MCF 10A (cell line): ENCODE results near the gene SELPLG. TPM values are rescaled to one million over a fixed set of nuclear protein-coding genes. Genes with fewer than 3 reads are reported as not detected.

ENCODE experiments used
- BruUV-seq: library from RNA; stranded (reverse); fragments of 400-500 nt; replicated peaks from 2 replicates; lab custom pipeline; 2021; lab: Mats Ljungman, UMichigan
- CTCF ChIA-PET: fragments of 300-600 bp; sonication (Branson Sonifier 250); formaldehyde crosslinking; extraction: SDS; loops from one replicate; lab custom pipeline; 2021; ENCODE audit warnings: antibody characterized with exemption, inconsistent platforms; lab: Yijun Ruan, JAX
- POLR2A ChIA-PET: fragments of 300-600, 350-650 bp; sonication (Branson Sonifier 250); formaldehyde crosslinking; extraction: SDS; loops from one replicate; lab custom pipeline; 2020; ENCODE audit warnings: antibody characterized with exemption, inconsistent platforms; lab: Yijun Ruan, JAX
- DNase-seq: peaks from one replicate; pipeline ENCODE4 v3.0.0-alpha.2; 2018; ENCODE audit not compliant: unreplicated experiment
- H3K27ac Mint-ChIP-seq: one replicate; pipeline ENCODE4 v1.8.0; 2022; ENCODE audit warnings: mild to moderate bottlenecking, low read depth, mixed read lengths; ENCODE audit not compliant: unreplicated experiment
- H3K27me3 Mint-ChIP-seq: one replicate; pipeline ENCODE4 v1.8.0; 2022; ENCODE audit warnings: mixed read lengths; ENCODE audit not compliant: insufficient read depth, unreplicated experiment
- H3K36me3 Mint-ChIP-seq: one replicate; pipeline ENCODE4 v1.8.0; 2022; ENCODE audit warnings: mild to moderate bottlenecking, moderate library complexity, mixed read lengths; ENCODE audit not compliant: insufficient read depth, unreplicated experiment
- H3K4me1 Mint-ChIP-seq: one replicate; pipeline ENCODE4 v1.8.0; 2022; ENCODE audit warnings: mixed read lengths; ENCODE audit not compliant: insufficient read depth, unreplicated experiment
- H3K4me3 Mint-ChIP-seq: one replicate; pipeline ENCODE4 v1.8.0; 2022; ENCODE audit warnings: mild to moderate bottlenecking, moderate library complexity, mixed read lengths; ENCODE audit not compliant: unreplicated experiment
- H3K9me3 Mint-ChIP-seq: one replicate; pipeline ENCODE4 v1.8.0; 2022; ENCODE audit warnings: mixed read lengths; ENCODE audit not compliant: unreplicated experiment
- intact Hi-C: fragments of 100-400 bp; cut with micrococcal nuclease; formaldehyde crosslinking; loops from 2 replicates; pipeline ENCODE4 v1.14.1; 2022
- total RNA-seq: library from RNA; stranded (reverse); gene quantifications from 2 replicates; pipeline ENCODE4 v1.2.3, GENCODE V29; 2022
- TF ChIP-seq, protein P1 (sequence below): fragments of 200-600 bp; IDR thresholded peaks from one replicate; pipeline ENCODE4 v1.8.0; 2022; ENCODE audit warnings: antibody characterized with exemption, mild to moderate bottlenecking; ENCODE audit not compliant: unreplicated experiment

The SELPLG gene
- total RNA-seq, 1 experiment from 2014 or later = 0.86 TPM

DNA sequence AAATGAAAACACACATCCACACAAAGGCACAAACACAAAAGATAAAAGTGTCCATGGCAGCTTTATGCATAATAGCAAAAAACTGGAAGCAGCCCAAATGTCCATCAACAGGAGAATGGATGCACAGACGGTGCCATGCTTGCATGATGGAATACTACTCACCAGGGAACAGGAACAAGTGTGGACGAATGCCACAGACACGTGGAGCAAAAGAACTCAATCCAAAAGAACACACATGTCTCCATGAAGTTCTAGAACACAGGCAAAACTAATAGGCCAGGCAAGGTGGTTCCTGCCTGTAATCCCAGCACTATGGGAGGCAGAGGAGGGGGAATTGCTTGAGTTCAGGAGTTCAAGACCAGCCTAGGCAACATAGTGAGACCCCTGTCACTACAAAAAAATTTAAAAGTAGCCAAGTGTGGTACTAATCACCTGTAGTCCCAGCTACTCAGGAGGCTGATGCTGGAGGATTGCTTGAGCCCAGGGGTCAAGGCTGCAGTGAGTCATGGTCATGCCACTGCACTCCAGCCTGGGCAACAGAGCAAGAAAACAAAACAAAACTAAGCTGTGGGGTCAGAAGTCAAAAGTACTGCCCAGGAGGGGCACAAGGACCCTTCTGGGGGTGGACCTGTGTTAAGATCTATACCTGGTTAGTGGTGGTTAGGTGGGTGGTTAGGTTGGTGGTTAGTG lies 28.5 kb downstream of the SELPLG start:
- Mint-ChIP-seq H3K27ac (no peak overlapping the region), H3K27me3 (no peaks in the 10 kb centered on the region), H3K9me3 (no peaks in the 10 kb centered on the region), H3K36me3 (no peaks in the 10 kb centered on the region), H3K4me3 (no peak overlapping the region), H3K4me1 (no peaks in the 10 kb centered on the region)
- DNase-seq = no peak
- no TSS peak for BruUV-seq
- POLR2A ChIA-PET = no interaction called here
- intact Hi-C loops = no loop called here
- TF ChIP-seq, protein P1, sequence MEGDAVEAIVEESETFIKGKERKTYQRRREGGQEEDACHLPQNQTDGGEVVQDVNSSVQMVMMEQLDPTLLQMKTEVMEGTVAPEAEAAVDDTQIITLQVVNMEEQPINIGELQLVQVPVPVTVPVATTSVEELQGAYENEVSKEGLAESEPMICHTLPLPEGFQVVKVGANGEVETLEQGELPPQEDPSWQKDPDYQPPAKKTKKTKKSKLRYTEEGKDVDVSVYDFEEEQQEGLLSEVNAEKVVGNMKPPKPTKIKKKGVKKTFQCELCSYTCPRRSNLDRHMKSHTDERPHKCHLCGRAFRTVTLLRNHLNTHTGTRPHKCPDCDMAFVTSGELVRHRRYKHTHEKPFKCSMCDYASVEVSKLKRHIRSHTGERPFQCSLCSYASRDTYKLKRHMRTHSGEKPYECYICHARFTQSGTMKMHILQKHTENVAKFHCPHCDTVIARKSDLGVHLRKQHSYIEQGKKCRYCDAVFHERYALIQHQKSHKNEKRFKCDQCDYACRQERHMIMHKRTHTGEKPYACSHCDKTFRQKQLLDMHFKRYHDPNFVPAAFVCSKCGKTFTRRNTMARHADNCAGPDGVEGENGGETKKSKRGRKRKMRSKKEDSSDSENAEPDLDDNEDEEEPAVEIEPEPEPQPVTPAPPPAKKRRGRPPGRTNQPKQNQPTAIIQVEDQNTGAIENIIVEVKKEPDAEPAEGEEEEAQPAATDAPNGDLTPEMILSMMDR = no peak
- CTCF ChIA-PET = interaction anchor here (0.6 to 1.6 kb wide), 2 partner anchors 13 to 86 kb away, joined by 3 to 7 read pairs; no protein-coding TSS in a partner anchor

DNA sequence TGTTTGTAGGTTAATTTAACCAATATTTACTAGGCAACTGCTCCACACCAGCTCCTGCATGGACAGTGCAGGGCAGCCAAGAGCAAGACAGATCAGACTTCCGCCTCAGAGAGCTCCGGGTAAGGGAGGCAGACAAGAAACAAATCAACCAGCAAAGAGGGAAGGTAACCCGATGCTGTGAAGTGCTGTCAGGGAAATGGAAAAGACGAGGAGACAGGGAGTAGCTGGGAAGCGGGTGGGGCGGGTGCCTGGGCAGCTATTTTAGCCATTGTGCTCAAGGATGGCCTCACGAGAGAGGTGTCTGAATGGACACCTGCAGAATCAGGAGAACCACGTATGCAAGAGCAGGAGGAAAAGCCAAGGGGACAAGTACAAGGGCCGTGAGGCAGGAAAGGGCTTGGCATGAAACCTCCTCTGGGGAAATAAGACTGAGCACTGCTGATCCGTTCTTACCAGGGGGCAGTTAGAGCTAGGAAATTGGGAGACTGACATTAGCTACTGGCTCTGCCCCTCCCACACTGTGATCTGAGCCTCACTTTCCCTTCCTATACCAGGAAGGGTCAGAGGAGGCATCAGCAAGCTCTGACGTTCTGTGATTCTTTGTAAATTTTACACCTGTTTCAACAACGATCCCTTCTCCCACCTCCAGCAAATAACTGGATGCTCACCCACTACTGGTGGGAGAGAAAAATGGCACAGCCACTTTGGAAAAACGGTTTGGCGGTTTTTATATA lies 29.3 kb downstream of the SELPLG start:
- Mint-ChIP-seq H3K4me1 (no peaks in the 10 kb centered on the region), H3K4me3 (no peak overlapping the region), H3K27ac (no peak overlapping the region), H3K9me3 (no peaks in the 10 kb centered on the region), H3K27me3 (no peaks in the 10 kb centered on the region), H3K36me3 (no peaks in the 10 kb centered on the region)
- BruUV-seq = no TSS peak
- TF ChIP-seq, protein P1 = no peak
- intact Hi-C loops = no loop called here
- DNase-seq = no peak
- CTCF ChIA-PET = interaction anchor here (1.1 to 1.6 kb wide), 2 partner anchors 14 to 92 kb away, joined by 4 to 7 read pairs; no protein-coding TSS in a partner anchor
- POLR2A ChIA-PET = no interaction called here

DNA sequence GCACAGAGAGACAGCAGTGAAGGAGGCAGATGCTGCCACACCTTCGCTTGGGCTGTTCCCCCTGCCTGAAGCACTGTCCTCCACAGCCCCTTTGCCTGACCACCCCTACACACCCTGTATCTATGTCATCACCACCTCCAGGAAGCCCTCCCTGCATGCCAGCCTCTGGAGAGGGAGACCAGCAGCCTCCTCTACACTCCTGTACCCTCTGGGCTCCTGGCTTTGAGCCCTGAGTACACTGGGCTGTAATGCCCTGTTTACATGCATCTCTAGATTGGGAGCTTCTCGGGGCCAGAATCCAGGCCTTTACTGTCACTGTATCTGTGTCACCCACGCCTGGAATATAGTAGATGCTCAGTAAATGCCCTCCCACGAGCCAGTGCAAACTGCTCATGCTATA lies 30.0 kb downstream of the SELPLG start:
- no TSS peak for BruUV-seq
- Mint-ChIP-seq H3K36me3 (no peaks in the 10 kb centered on the region), H3K4me3 (no peak overlapping the region), H3K9me3 (no peaks in the 10 kb centered on the region), H3K27ac (no peak overlapping the region), H3K4me1 (no peaks in the 10 kb centered on the region), H3K27me3 (no peaks in the 10 kb centered on the region)
- TF ChIP-seq, protein P1 = no peak
- intact Hi-C loops = no loop called here
- ChIA-PET POLR2A (no interaction called here), CTCF (interaction anchor here (0.5 to 1.6 kb wide), 3 partner anchors 14 to 232 kb away, joined by 3 to 7 read pairs (median 4); no protein-coding TSS in a partner anchor)
- DNase-seq = no peak

DNA sequence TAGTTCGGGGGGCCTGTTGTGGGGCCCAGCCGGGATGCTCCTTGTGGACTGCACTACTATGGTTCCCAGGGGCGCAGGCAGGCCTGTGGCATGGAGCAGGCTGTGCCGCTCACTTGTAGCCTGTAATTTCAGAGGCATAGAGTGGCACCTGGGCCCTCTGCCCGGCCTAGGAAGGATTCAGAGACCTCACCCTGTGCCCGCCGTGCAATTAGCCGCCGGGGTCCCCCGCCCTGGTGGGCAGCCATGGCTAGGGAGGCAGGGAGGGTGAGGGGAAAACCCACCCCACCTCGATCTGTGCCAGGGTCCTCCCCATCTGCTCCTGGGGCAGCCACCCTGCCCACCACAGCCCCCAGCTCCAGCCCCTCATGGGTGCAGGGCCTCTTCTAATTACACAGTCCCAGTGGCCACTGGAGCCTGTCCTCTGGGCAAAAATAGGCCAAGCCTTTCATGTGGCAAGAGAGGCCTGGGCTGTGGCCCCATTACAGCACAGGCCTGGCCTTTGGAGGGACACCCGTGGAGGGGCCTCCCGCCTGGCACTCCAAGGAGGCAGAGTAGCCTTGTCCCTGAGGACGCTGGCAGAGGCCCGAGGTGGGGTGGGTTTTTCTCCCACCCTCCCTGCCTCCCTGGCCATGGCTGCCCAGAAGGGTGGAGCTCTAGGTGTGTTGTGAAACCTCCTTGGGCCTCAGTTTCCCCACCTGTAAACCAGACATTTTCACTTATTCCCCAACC lies 30.6 kb downstream of the SELPLG start:
- ChIA-PET POLR2A (no interaction called here), CTCF (interaction anchor here (0.5 kb wide), 1 partner anchor 231 kb away, joined by 3 read pairs; no protein-coding TSS in a partner anchor)
- Mint-ChIP-seq H3K27ac (no peak overlapping the region), H3K27me3 (no peaks in the 10 kb centered on the region), H3K36me3 (no peaks in the 10 kb centered on the region), H3K4me1 (no peaks in the 10 kb centered on the region), H3K4me3 (no peak overlapping the region), H3K9me3 (no peaks in the 10 kb centered on the region)
- intact Hi-C loops = no loop called here
- TF ChIP-seq, protein P1 = no peak
- no peak for DNase-seq
- no TSS peak for BruUV-seq
